Panc1 (cell line): ENCODE results near the gene CDCA4. TPM values are rescaled to one million over a fixed set of nuclear protein-coding genes. Genes with fewer than 3 reads are reported as not detected.

Source experiments
- ATAC-seq: fragments of 200-7000 bp; cut with Tn5 transposase; 2 replicates; pipeline ENCODE4 v1.9.1; 2020; ENCODE audit warnings: mild to moderate bottlenecking, moderate library complexity
- BruUV-seq: library from RNA; stranded (reverse); fragments of 400-500 nt; replicated peaks from 2 replicates; lab custom pipeline; 2021; lab: Mats Ljungman, UMichigan
- CTCF ChIA-PET: fragments of 300-600 bp; sonication (Branson Sonifier 250); formaldehyde crosslinking; loops from one replicate; lab custom pipeline; 2022; ENCODE audit warnings: antibody characterized with exemption; lab: Charles Lee
- POLR2A ChIA-PET: fragments of 300-600 bp; sonication (Branson Sonifier 250); formaldehyde crosslinking; loops from one replicate; lab custom pipeline; 2022; ENCODE audit warnings: antibody characterized with exemption; lab: Charles Lee
- DNase-seq: peaks from one replicate; pipeline ENCODE4 v3.0.0-alpha.2; 2010; ENCODE audit warnings: low read depth, low spot score
- H3K27ac ChIP-seq: 2 replicates; pipeline ENCODE4 v1.5.1; 2011; ENCODE audit warnings: mild to moderate bottlenecking, low read length, inconsistent platforms
- H3K27me3 ChIP-seq: fragments of 200-500 bp; sonication (Bioruptor generic); 2 replicates; pipeline ENCODE4 v1.6.0; 2014; ENCODE audit warnings: low read length, inconsistent platforms; ENCODE audit not compliant: control insufficient read depth, insufficient read depth
- H3K36me3 ChIP-seq: fragments of 200-500 bp; sonication (Bioruptor generic); 2 replicates; pipeline ENCODE4 v1.5.1; 2014; ENCODE audit warnings: inconsistent platforms, mild to moderate bottlenecking, low read length, moderate library complexity; ENCODE audit not compliant: control insufficient read depth, insufficient read depth
- H3K4me1 ChIP-seq: 2 replicates; pipeline ENCODE4 v1.5.1; 2011; ENCODE audit warnings: inconsistent platforms, mild to moderate bottlenecking, low read length, moderate library complexity; ENCODE audit not compliant: control insufficient read depth, insufficient read depth
- H3K4me3 ChIP-seq, 2 experiments: 2 replicates each; pipeline ENCODE4 v1.5.1; 2011 to 2012; ENCODE audit warnings: low read depth in 2 of 2, low read length in 2 of 2, mild to moderate bottlenecking in 2 of 2, inconsistent platforms in 1 of 2, moderate library complexity in 1 of 2
- H3K9me3 ChIP-seq: fragments of 200-500 bp; sonication (Bioruptor generic); 2 replicates; pipeline ENCODE4 v1.5.1; 2014; ENCODE audit warnings: low read depth, mild to moderate bottlenecking, inconsistent platforms, low read length, moderate library complexity; ENCODE audit not compliant: control insufficient read depth, insufficient read depth
- REST ChIP-seq, 2 experiments: IDR thresholded peaks; 2 replicates each; pipeline ENCODE4 v1.6.1; 2011 to 2012; ENCODE audit warnings: low read depth in 2 of 2, control low read depth in 1 of 2, low read length in 1 of 2, mild to moderate bottlenecking in 1 of 2, moderate library complexity in 1 of 2; ENCODE audit not compliant: insufficient read depth in 1 of 2
- SIN3A ChIP-seq: IDR thresholded peaks from 2 replicates; pipeline ENCODE4 v1.6.1; 2012; ENCODE audit warnings: low read depth, mild to moderate bottlenecking, low read length, moderate library complexity, borderline replicate concordance; ENCODE audit not compliant: insufficient read depth
- TCF7L2 ChIP-seq: IDR thresholded peaks from 2 replicates; pipeline ENCODE4 v1.6.1; 2011; ENCODE audit warnings: mild to moderate bottlenecking, low read depth, low read length, inconsistent platforms
- in situ Hi-C: cut with HindIII; loops from 2 replicates; pipeline ENCODE4 v1.10.0; 2016; ENCODE audit warnings: low sequenced_read_pairs, low pct_unique_long_range_greater_than_20kb
- intact Hi-C: fragments of 100-400 bp; cut with micrococcal nuclease; formaldehyde crosslinking; loops from one replicate; pipeline ENCODE4 v1.10.0; 2022; ENCODE audit not compliant: unreplicated experiment
- total RNA-seq: library from RNA; stranded (reverse); gene quantifications from one replicate; pipeline ENCODE4 v1.2.1, GENCODE V29; 2021; ENCODE audit not compliant: unreplicated experiment
- TF ChIP-seq, protein P1 (sequence below): fragments of 450-650 bp; IDR thresholded peaks from 2 replicates; pipeline ENCODE4 v1.5.1; 2017; ENCODE audit warnings: mild to moderate bottlenecking

CDCA4 gene
- total RNA-seq, 1 experiment from 2014 or later, result 39.9 TPM

DNA sequence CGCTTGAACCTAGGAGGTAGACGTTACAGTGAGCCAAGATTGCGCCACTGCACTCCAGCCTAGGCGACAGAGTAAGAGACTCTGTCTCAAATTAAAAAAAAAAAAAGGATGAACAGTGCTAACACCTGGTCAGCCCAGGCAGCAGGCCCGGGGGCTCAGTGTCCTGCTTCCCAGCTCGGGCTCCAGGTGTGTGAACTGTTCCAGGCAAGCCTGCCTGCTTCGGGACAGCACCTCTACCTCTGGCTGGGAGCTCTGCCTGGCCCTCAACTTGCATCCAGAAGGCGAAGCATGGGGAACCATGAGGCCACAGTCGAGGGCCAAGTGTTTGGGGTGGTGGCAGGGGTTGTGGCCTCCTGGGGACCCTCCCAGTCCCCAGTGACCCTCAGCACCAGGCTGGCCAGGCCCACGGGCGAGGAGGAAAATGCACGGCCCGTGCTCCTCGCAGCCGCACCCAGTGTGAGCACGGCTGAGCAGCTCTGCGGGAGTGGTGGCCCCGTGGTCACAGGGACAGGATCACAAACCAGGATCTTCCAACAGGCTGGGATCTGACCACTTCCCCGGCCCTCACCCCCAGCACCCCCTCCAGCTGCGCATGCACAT, 15.5 kb downstream of the CDCA4 start:
- H3K9me3 ChIP-seq, result no peaks in the 10 kb centered on the region
- no peak overlapping the region for H3K4me3 ChIP-seq
- peaks cover 7% of the 10 kb centered on the region; the same call in 1 of the 2 replicates for H3K36me3 ChIP-seq
- H3K27ac ChIP-seq, result no peak overlapping the region
- TF ChIP-seq TCF7L2, result no peak
- TF ChIP-seq, protein P1, sequence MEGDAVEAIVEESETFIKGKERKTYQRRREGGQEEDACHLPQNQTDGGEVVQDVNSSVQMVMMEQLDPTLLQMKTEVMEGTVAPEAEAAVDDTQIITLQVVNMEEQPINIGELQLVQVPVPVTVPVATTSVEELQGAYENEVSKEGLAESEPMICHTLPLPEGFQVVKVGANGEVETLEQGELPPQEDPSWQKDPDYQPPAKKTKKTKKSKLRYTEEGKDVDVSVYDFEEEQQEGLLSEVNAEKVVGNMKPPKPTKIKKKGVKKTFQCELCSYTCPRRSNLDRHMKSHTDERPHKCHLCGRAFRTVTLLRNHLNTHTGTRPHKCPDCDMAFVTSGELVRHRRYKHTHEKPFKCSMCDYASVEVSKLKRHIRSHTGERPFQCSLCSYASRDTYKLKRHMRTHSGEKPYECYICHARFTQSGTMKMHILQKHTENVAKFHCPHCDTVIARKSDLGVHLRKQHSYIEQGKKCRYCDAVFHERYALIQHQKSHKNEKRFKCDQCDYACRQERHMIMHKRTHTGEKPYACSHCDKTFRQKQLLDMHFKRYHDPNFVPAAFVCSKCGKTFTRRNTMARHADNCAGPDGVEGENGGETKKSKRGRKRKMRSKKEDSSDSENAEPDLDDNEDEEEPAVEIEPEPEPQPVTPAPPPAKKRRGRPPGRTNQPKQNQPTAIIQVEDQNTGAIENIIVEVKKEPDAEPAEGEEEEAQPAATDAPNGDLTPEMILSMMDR, result no peak
- no peak for TF ChIP-seq SIN3A
- no peak for TF ChIP-seq REST (IDR thresholded peaks at IDR 0.05; ENCODE audit: insufficient read depth in 1 of 2, low read depth in 2 of 2, low read length in 1 of 2)
- in situ Hi-C loops, result no loop called here
- H3K4me1 ChIP-seq, result no peaks in the 10 kb centered on the region
- DNase-seq (no peak), ATAC-seq (peak; percentile 40)
- CTCF ChIA-PET, result no interaction called here
- H3K27me3 ChIP-seq, result no peaks in the 10 kb centered on the region
- BruUV-seq, result no TSS peak
- POLR2A ChIA-PET, result no interaction called here
- intact Hi-C loops, result no loop called here

- no TSS peak for BruUV-seq
- POLR2A ChIA-PET, result no interaction called here
These were observed 21.5 kb downstream of the CDCA4 start for GRCh38 chr14:104999361-104999760.

More at GRCh38 chr14:104999361-104999760, 21.5 kb downstream of the CDCA4 start:
- CTCF ChIA-PET, result no interaction called here
- TF ChIP-seq, protein P1, result no peak
- no peaks in the 10 kb centered on the region; the same call in 1 of the 2 replicates for H3K9me3 ChIP-seq
- no peak for DNase-seq
- in situ Hi-C loops (no loop called here), intact Hi-C loops (no loop called here)
- no peak for ATAC-seq
- no peaks in the 10 kb centered on the region for H3K4me1 ChIP-seq
- no peaks in the 10 kb centered on the region for H3K27me3 ChIP-seq
- H3K36me3 ChIP-seq, result no peaks in the 10 kb centered on the region
- H3K4me3 ChIP-seq, result no peak overlapping the region
- no peak overlapping the region for H3K27ac ChIP-seq
